ENCODE measurements around the gene MPZ. TPM values are rescaled to one million over a fixed set of nuclear protein-coding genes. Genes with fewer than 3 reads are reported as not detected.

Gene MPZ
- total RNA-seq, 1 donor from 2014 or later = 2.7 TPM

GRCh38 chr1:161304927-161305866 is 4.6 kb downstream of the MPZ start:
- intact Hi-C loops (cut with micrococcal nuclease) = loop anchor here (5.0 kb wide), 2 partner anchors 77 to 118 kb away; no protein-coding TSS in a partner anchor

- intact Hi-C loops (cut with micrococcal nuclease) = no loop called here
These were observed 9.3 kb downstream of the MPZ start for GRCh38 chr1:161300478-161300877.

- intact Hi-C loops (cut with micrococcal nuclease) = no loop called here
These were observed 10.4 kb downstream of the MPZ start for GRCh38 chr1:161299347-161299746.

- intact Hi-C loops (cut with micrococcal nuclease) = no loop called here
These were observed 11.7 kb downstream of the MPZ start for GRCh38 chr1:161298116-161298515.

GRCh38 chr1:161297415-161297814 is 12.4 kb downstream of the MPZ start:
- intact Hi-C loops (cut with micrococcal nuclease) = no loop called here

- intact Hi-C loops (cut with micrococcal nuclease) = loop anchor here (1.0 kb wide), 1 partner anchor 63 kb away; no protein-coding TSS in a partner anchor
These were observed 19.0 kb downstream of the MPZ start for GRCh38 chr1:161290779-161291178.

- intact Hi-C loops (cut with micrococcal nuclease) = no loop called here
These were observed 22.2 kb downstream of the MPZ start for GRCh38 chr1:161287482-161288054.

- intact Hi-C loops (cut with micrococcal nuclease) = no loop called here
These were observed 24.2 kb downstream of the MPZ start for GRCh38 chr1:161285521-161285920.

GRCh38 chr1:161285113-161285512 is 24.7 kb downstream of the MPZ start:
- intact Hi-C loops (cut with micrococcal nuclease) = no loop called here

- intact Hi-C loops (cut with micrococcal nuclease) = no loop called here
These were observed 26.8 kb downstream of the MPZ start for GRCh38 chr1:161282991-161283390.

- intact Hi-C loops (cut with micrococcal nuclease) = no loop called here
These were observed 34.9 kb downstream of the MPZ start for GRCh38 chr1:161274874-161275273.

GRCh38 chr1:161273402-161273801 is 36.4 kb downstream of the MPZ start:
- intact Hi-C loops (cut with micrococcal nuclease) = no loop called here

- intact Hi-C loops (cut with micrococcal nuclease) = no loop called here
These were observed 42.4 kb downstream of the MPZ start for GRCh38 chr1:161267321-161267720.

GRCh38 chr1:161266836-161267235 is 42.9 kb downstream of the MPZ start:
- intact Hi-C loops (cut with micrococcal nuclease) = no loop called here

GRCh38 chr1:161266202-161266601 is 43.6 kb downstream of the MPZ start:
- intact Hi-C loops (cut with micrococcal nuclease) = no loop called here

- intact Hi-C loops (cut with micrococcal nuclease) = no loop called here
These were observed 44.5 kb downstream of the MPZ start for GRCh38 chr1:161265305-161265704.

GRCh38 chr1:161261261-161262235 is 48.2 kb downstream of the MPZ start:
- intact Hi-C loops (cut with micrococcal nuclease) = no loop called here

- intact Hi-C loops (cut with micrococcal nuclease) = no loop called here
These were observed 49.1 kb downstream of the MPZ start for GRCh38 chr1:161260376-161261260.

- intact Hi-C loops (cut with micrococcal nuclease) = no loop called here
These were observed 50.0 kb downstream of the MPZ start for GRCh38 chr1:161259765-161260164.

- intact Hi-C loops (cut with micrococcal nuclease) = no loop called here
These were observed 50.4 kb downstream of the MPZ start for GRCh38 chr1:161259345-161259702.

Measured in T-helper 2 cell treated with Interferon-gamma antibody and Interleukin-4, amounts not matched to agents 100 ng/mL and 5 ng/mL, for 36 hours (primary cell).